ENCODE measurements around the gene KIF5A. TPM values are rescaled to one million over a fixed set of nuclear protein-coding genes. Genes with fewer than 3 reads are reported as not detected.
"Not testable (repeated sequence)": the region's sequence is repeated elsewhere in the genome, so short reads cannot be mapped to it uniquely, and the experiment has no call there.

The KIF5A gene
- total RNA-seq, 1 donor from 2014 or later: 0.82 TPM

DNA sequence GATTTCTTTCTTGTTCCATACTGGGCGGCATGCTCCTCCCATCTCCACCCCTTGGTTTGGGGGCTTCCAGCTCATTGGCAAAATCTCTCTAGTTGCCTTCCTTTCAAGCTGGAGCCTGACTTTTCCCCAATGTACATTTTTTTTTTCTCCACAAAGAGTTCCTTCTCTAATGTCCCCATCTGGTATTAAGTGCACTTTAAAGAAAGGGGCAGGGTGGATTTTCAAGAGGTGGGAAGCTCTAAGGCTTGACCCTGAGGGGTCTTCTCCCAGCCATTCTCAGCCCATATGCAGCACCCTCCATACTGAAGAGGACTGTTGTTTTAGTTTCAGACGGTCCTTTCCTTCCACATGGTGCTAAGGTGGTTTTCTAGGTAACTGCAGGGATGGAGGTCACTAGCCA, 35.3 kb downstream of the KIF5A start:
- DNase-seq: no peak

DNA sequence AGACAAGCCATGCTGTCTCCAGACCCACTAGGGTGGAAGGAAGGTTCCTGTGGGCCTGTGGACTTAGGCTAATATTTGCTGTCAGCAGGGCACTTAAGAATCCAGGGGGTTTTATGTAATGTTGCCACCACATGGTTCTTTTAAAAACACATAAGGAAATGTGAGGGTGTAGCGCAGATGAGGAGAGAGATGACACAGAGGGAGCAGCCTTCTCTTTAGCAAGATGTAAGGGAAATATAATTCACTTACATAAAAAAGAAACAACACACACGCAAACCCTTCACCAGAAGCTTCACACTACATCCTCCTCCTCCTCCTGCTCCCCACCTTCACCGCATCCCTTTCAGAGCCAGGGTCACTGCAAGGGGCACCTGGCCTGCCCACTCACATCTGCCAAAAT, 36.3 kb downstream of the KIF5A start:
- no peak for DNase-seq

GRCh38 chr12:57586832-57587429, 37.1 kb downstream of the KIF5A start:
- DNase-seq: no peak

- not testable (repeated sequence) for DNase-seq
These were observed 39.2 kb downstream of the KIF5A start for GRCh38 chr12:57588951-57589610.

GRCh38 chr12:57590479-57590863, 40.6 kb downstream of the KIF5A start:
- no peak for DNase-seq

DNA sequence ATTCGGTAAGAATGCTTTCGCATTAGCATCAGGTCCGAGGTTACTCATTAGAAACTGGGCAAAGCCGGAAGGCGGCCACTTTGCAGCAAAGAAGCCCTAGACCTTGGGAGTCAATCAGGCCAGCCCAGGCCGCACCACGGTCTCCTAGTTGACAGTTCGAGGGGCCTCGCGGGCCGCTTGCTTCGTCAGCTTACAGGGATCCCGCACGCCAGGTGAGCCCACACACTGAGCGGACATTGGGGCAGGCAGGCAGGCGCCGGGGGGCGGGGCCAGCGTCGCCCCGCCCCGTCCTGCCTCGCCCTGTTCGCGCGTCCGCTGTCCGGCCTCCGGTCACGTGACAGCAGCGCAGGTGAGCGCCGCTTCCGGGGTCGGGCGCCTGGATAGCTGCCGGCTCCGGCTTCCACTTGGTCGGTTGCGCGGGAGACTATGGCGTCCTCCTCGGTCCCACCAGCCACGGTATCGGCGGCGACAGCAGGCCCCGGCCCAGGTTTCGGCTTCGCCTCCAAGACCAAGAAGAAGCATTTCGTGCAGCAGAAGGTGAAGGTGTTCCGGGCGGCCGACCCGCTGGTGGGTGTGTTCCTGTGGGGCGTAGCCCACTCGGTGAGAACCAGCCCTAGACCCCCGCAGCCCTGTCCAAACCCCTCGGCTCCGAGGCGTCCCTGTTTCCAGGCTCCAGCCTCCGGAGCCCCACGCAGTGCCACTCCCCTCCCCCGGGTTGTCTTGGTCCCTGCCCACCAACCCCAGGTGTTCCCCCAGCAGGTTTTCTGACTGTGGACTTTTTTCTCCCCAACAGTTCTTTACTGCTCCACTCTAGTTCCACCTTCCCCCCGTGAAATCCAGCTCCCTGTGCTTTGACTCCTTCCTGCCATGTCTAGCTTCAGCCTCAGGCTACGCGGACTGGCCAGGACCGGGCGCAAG, 41.3 kb downstream of the KIF5A start, which contains the start of gene PIP4K2C:
TSS of gene PIP4K2C (plus strand) at position 329 of the 918 bp plus-strand sequence. CDS start at position 427, 98 bp downstream.
- peak; percentile 81 for DNase-seq

- no peak for DNase-seq
These were observed 42.0 kb downstream of the KIF5A start for GRCh38 chr12:57591782-57592325.

GRCh38 chr12:57592551-57593165, 42.8 kb downstream of the KIF5A start:
- no peak for DNase-seq

DNA sequence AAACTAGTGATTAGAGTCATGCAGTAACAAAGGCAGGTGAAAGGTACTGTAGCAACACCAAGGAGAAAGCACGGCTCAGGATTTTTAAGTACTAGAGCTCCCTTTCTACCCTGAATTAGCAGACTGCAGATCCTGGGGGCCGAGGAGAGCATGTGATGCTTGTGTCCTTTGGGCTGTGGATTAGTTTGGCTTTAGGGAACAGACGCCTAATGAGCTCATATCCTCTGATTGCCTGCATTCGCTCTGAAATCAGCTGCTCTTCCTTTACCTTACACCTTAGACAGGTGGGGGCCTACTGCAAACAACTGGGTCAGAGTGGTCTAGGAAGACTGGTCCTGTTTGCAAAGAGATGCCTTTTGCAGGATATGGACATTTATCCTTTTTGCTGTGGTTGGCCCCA, 43.3 kb downstream of the KIF5A start:
- no peak for DNase-seq

GRCh38 chr12:57600395-57600794, 50.6 kb downstream of the KIF5A start:
- no peak for DNase-seq

DNA sequence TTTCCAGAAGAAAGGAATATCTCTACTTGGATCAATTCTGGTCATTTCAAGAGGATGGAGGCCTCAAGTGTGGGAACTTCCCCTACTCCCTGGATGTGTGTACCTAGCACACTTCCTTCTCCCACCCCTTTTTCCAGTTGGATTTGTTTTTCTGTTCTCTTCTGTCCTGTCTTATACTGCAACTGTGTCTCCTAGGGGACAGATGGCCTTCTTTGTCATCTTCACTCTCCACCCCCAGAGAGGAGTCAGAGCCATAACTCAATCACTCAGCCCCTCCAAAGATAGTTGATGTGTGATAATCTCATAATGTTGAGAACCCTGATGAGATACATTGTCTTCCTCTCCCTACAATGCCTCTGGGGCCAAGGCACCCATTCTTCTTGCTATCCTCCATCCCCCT, 52.7 kb downstream of the KIF5A start:
- DNase-seq: no peak

GRCh38 chr12:57603324-57603723, 53.5 kb downstream of the KIF5A start:
- DNase-seq: no peak

DNA sequence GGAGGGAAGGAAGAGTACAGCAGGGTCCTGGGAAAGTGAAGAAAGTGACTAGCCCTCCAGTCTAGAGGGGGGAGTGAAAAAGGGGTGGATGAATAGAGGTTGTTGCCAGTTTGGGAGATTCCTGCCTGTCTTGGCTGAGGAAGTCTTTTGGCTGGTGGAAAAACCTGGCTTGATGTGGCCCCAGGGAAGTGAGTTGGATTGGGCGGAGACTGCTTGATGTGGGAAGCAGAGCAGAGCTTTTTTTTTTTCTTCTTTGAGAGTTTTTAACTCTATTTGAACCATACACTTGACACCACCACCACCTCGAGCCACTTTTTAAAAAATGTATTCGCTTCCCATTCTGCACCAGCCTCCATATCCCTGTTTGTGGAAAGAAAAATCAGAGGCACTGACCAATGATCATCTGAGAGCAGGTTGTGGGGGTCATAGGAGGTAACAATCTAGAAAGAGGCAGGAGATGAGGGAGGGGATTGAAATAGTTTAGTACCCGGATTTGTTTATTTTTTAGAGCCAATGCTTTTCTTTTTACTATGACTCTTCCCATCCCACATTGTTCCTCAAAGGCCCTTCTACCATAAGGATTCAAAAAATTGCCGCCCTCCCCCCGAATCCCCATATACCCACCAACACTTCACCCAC, 54.1 kb downstream of the KIF5A start:
- peak; percentile 86 for DNase-seq

- peak; percentile 72 for DNase-seq
These were observed 54.7 kb downstream of the KIF5A start, which contains the start of gene DTX3 for GRCh38 chr12:57604454-57604991. TSS of gene DTX3 (plus strand) at chr12:57604824. CDS start at chr12:57606518, 1,694 bp downstream.

GRCh38 chr12:57604992-57605810, 55.4 kb downstream of the KIF5A start:
- DNase-seq: peak; percentile 85

DNA sequence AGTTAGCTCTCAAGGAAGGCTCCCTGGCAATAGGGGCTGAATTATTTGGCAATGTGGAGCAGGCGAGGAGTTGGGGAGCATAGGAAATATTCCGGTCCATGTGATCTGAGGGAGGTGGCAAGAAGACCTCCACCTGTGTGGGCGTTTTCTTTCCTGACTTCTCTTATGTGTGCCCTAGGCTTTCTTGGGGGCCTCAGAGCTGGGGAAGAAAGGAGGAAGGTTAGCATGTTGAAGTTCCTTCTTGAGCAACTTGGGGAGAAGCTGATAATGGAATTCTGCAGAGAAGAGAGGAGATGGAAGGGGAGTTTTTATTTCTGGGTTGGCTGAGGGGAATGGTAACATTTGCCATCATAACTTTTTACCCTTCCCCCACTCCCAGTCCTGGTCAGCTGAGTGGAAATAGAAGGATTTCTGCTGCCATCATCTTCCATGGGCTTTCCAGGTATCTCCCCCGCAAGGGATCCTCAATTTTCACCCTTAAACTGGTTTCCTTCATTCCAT, 56.0 kb downstream of the KIF5A start:
- DNase-seq: no peak

- DNase-seq: no peak
These were observed 56.6 kb downstream of the KIF5A start for GRCh38 chr12:57606399-57606798.

- no peak for DNase-seq
These were observed 57.0 kb downstream of the KIF5A start for GRCh38 chr12:57606821-57607220.

DNA sequence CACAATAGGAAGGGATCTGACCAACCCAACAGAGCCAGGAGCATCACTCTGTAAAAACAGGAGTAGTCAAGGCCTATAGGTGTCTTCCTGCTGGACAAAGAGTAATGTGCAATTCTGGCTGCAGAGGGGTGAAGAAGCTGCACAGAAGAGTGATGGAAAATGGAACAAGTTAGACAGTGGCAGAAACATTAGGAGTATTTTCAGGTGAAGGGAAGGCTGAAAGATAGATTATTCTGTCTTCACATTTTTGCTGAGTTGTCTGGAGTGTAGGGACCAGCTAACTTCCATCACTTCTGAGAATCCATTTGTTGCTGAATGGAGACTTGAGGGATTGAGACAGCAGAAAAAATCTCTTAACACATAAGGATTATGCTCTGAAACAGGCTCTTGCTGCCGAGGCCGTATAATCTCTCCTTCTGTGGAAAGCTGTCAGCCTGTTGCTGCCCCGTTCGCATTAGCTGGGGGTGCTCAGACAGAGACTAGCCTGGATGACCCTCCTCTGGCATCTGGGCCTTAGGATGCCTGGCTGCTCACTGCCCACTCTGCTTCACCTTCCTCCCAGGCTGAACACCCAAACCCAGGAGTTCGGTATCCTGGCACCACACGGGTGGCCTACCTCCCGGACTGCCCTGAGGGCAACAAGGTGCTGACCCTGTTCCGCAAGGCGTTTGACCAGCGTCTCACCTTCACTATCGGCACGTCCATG, 58.3 kb downstream of the KIF5A start:
- no peak for DNase-seq

Data from tongue (tissue), 2 donors.